IPS DF 4.7 (cell line): ENCODE measurements around the gene NOTUM.
"Not testable (repeated sequence)": the region's sequence is repeated elsewhere in the genome, so short reads cannot be mapped to it uniquely, and the experiment has no call there.

Source experiments
- DNase-seq: peaks from one replicate; pipeline ENCODE4 v3.0.0-alpha.2; 2013; ENCODE audit warnings: low spot score; ENCODE audit errors: extremely low read depth

Gene NOTUM

DNA sequence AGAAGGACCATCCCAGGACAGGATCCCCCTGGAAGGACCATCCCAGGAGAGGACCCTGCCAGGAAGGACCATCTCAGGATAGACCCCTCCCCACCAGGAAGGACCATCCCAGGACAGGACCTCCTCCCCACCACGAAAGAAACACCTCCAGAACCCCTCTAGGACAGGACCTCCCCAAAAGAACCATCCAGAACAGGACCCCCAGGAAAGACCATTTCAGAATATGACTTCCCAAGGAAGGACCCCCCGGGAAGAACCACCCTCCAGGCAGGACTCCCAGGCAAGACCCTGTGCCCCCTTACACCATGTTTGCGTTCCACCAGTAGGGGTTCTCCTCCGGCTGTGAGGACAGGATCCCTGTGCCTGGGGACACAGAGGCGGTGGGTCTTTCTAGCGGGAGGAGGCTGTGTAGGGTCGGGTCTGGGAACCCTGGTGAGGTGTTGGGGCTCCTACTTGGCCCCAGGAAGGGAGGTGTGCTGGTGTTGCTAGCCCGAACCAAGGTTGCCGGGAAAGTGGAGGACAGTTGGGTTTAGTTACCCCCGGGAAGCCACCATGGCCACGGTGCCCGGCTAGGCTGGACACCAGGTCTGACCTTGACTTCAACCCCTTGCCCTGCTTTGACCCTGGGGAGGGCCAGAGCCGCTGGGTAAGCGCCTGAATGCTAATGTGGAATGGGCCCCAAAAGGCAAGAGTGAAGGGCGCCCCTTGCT lies 2.2 kb downstream of the NOTUM start:
- DNase-seq = no peak

DNA sequence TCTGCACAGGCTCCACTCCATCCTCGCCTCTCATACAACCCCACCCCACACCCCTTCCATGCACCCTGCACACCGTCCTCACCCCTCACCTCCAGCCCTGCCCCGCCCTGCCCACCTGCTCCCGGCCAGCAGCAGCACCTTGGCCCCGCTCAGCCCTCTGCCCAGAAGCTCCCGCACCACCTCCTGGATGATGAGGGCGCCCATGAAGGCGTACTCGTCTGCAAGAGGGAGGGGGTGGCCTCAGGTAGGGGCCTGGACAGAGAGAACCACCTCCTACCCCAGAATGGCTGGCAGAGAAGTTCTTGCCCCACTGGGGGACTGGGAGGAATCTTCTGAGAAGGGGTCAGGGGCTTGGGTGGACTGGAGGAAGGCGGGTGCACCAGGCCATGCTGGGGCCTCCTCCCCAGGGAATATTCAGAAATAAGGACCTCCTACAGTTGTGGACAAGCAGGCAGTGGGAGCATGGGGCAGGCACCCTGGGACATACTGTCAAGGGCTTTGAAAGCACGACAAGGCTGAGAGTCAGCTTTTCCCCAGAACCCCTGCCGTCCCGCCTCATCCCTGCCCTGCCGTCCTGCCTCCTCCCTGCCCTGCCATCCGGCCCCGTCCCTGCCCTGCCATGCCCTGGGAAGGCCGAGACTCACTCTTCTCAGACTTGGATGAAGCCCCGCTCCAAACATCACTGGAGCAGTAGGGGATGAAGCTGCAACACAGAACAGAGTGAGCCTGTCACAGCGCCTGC lies 3.1 kb downstream of the NOTUM start:
- DNase-seq = no peak

DNA sequence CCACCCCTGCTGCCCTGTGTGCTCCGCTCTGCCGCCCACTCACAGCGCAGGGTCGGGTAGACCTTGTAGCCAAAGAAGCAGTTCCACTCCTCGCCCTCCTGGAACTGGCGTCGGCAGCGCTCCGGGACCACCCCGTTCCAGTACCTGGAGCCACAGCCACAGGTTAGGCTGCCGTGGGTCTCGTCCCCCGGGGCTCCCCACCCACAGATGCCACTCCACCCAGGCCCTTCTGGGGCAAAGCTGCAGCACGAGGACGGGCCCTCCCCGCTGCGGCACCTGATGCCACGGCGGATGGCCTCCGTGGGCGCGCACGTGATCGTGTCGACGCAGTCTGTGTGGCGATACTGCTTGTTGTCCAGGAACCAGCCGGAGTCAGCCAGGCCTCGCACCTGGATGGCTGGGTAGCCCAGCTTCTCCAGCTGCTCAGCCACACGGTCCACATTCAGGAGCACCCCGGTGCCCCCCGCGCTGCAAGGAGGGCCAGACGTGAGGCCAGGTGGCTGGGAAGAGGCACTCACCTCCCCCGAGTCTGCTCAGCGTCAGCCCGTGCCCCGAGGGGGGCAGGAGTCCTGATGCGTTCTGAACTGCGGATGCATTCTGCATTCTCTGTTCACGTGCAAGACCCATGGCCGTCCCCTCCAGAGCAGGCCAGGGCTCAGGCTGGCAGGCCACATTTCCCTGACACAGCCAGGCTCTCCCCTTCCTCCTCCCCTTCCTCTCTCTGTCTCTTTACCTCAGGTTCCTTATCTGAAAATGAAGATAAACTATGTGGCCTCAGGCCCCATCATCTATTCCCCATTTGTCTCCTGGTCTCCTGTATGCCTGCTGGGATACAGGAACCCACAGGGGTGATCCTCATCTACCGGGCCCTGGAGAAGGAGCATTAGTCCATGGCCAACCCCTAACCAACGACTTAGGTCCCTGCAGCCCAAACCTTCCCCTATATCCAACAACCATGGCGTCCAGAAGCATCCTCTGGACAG lies 4.1 kb downstream of the NOTUM start:
- DNase-seq = no peak

DNA sequence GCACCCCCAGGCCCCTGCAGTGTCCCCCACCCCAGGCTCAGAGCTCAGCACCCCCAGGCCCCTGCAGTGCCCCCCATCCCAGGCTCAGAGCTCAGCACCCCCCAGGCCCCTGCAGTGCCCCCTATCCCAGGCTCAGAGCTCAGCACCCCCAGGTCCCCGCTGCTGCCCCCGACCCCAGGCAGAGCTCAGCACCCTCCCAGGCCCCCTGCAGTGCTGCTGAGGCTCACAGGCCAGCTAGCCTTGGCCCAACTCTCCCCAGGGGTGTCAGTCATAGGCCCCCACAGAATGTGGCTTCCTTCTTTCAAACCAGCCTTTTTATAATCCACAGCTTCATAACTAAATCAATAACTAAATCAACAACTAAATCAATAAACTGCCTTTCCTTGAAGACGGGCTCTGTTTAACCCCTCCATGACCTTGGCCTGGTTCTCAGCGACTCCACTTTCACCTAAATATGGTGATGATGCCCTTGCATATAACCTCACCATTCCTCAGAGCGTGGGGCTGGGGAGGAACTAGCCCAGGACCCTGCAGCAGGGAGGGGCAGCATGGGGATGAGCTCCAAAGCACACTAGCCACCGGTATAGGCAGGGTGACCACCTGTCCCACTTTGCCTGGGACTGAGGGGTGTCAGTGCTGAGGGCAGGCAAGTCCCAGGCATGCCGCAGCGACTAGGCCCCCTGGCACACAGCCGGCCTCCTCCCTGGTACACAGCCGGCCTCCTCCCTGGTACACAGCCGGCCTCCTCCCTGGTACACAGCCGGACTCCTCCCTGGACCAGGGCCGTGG lies 5.0 kb downstream of the NOTUM start:
- DNase-seq = no peak

DNA sequence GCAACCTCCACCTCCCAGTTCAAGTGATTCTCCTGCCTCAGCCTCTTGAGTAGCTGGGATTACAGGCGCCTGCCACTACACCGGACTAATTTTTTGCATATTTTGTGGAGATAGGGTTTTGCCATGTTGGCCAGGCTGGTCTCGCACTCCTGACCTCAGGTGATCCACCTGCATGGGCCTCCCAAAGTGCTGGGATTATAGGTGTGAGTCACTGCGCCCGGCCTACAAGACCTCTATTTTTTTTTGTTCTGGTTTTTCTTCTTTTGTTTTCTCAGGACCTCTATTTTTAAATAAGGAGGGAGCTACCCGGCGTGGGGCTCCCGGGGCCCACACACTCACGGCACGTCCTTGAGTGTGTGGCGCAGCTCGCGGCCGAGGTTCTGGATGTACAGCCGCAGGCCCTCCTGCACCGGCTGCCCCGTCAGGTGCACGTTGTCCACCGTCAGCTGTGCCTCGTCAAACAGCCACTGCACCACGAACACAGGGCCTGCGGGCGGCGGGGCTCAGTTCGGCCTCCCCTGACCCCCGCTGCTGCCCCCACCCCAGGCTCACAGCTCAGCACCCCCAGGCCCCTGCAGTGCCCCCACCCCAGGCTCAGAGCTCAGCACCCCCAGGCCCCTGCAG lies 5.8 kb downstream of the NOTUM start:
- DNase-seq = no peak

DNA sequence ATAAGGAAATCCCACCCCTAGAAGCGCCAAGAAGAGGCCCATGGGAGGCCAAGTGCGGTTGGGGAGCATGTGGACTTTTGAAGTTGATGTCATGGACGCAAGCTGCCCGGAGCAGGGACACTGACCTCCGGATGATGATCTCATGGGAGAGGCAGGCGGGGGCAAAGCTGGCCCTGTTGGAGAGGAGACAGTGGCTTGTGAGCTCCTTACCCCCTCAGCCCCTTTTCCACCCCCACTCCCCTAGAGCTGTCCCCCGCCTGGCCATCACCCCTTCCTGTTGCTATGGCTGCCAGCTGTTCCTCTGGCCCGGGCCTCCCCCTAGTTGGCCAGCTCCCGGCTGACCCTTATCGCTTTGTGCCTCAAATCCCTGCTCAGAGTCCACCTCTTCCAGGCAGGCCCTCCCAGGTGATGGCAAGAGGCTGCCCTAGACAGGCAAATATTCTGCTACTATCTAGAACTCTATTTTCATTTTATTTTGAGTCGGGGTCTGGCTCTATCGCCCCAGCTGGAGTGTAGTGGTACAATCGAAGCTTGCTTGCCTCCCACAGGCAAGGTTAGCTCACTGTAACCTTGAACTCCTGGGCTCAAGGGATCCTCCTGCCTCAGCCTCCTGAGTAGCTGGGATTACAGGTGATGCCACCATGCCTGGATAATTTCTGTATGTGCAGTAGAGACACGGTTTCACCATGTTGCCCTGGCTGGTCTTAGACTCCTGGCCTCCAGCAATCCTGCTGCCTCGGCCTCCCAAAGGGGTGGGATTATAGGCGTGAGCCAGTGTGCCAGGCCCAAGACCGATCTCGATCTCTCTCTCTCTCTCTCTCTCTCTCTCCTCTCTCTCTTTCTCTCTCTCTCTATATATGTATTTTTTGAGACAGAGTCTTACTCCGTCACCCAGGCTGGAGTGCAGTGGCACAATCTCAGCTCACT lies 6.6 kb downstream of the NOTUM start:
- DNase-seq = no peak

DNA sequence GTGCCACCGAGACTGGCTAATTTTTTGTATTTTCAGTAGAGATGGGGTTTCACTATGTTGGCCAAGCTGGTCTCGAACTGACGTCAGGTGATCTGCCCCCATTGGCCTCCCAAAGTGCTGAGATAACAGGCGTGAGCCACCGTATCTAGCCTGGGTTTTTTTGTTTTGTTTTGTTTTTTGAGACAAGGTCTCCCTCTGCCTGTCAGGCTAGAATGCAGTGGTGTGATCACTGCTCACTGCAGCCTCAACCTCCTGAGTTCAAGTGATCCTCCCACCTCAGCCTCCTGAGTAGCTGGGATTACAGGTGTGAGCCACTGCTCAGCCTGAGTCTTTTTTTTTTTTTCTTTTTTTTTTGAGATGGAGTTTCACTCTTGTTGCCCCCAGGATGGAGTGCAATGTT lies 7.5 kb downstream of the NOTUM start:
- not testable (repeated sequence) for DNase-seq

DNA sequence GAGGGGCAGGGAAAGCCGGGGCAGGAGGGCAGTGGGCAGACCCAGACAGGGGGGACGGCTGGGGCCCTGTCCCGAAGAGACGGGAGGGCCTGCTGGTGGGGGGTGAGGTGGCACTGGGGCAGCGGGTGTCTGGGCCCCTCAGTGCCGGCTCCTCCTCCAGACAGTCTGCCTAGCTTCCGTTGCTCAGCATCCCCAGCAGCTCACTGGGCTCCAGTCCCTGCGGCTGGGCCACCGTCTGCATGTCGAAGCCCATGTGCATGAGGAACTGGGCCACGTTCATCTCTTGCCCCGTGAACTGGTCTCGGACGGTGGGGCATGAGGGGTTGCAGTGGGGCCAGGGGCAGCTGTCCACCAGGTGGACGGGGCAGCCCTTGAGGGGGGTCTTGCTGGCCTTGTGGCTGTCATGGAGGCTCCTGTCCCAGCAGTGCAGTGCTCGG lies 8.2 kb downstream of the NOTUM start:
- DNase-seq = no peak

DNA sequence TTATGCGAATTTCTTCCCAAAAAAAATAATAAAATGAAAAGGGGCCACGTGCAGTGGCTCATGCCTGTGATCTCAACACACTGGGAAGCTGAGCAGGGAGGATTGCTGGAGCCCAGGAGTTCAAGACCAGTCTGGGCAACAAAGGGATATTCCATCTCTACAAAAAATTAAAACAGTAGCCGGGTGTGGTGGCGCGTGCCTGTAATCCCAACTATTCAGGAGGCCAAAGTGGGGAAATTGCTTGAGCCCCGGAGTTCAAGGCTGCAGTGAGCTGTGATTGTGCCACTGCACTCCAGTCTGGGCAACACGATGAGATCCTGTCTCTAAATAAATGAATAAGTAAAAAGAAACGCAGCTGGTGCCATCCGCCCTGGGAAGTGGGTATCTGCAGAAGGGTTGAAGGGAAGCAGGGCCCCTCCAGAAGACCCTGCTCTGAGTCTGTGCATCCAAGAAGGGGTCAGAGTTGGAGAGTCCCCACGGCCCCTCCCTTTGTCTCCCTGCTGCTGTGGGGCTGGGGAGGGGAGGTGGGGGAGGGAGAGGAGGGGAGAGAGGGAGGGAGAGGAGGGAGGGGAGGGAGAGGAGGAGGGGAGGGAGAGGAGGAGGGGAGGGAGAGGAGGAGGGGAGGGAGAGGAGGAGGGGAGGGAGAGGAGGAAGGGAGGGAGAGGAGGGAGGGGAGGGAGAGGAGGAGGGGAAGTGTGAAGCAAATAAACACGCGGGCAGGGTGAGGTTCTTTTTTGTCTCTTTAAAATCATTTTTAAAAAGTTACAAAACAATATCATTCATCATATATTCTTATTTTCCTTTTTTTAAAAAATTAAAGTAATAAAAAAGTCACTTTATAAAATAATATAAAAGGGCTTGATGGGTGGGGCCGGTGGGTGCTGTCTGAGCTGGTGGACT lies 9.0 kb downstream of the NOTUM start:
- no peak for DNase-seq

DNA sequence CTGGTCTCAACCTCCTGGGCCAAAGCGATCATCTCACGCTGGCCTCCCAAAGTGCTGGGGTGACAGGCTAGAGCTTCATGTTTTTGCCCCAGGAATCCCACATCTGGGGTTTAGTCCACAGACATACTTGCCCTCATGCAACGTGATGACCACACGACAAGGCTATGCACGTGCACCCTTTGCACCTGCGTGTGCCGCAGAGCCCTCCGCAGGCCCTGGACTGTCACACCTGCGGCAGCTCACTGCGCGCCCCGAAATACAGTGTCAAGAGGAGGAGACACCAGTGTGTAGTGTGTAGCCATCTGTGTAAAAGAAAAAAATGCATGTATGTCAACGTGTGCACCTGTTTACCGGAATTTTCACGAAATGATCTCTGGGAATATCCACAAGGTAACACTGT lies 10.5 kb downstream of the NOTUM start:
- no peak for DNase-seq

DNA sequence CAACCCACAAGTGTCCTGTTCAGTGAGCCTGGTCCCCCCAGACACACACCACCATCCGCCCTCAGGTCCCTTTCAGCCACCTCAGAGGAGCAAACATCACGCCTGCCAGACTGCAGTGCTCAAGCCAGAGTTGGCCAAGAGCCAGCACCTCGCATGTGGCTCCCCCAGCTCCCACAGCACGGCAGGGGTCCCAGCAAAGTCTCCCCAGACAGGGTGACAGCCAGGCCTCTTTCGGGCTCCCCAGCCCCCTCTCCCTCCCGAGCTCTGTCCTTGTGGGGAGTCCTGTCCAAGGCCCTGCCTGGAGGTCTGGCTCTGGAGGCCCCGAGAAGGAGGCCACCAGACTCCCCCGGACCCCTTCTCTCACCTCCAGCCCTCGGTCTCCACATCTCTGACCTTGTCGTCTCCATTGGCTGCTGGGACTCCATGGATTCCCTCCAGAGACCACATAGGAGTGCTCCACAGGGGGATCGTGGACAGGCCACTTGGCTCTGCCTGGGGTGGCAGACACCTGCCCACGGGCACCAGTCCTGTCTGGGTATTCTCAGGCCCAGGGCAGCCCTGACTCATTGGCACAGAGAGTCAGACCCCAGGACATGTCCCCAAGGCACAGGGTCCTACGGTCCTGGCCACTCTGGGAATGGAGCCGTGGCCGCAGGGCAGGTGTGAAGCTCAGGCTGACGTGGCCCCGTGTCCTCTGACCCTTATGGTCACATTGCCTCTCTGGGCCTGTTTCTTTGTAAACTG lies 12.2 kb downstream of the NOTUM start:
- DNase-seq = no peak

DNA sequence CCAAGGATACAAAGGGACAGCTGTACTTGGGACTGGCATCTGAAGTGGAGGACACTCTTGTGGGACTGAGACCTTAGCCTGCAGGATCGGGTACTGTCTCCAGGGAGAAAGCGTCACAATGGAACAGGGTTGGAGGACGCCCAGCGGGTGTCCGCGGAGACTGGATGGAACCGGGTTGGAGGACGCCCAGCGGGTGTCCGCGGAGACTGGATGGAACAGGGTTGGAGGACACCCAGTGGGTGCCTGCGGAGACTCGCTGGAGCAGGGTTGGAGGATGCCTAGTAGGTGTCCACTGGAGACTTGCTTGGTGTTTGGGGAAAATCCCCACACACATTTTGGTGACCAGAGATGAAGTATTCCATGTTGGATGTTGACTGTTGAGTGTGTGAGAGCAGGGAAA lies 13.8 kb downstream of the NOTUM start, which contains the start of gene MYADML2:
MYADML2 (minus strand) TSS at position 45 of the 400 bp plus-strand sequence. CDS start 5,492 bp downstream, outside the sequence.
- DNase-seq = no peak

DNA sequence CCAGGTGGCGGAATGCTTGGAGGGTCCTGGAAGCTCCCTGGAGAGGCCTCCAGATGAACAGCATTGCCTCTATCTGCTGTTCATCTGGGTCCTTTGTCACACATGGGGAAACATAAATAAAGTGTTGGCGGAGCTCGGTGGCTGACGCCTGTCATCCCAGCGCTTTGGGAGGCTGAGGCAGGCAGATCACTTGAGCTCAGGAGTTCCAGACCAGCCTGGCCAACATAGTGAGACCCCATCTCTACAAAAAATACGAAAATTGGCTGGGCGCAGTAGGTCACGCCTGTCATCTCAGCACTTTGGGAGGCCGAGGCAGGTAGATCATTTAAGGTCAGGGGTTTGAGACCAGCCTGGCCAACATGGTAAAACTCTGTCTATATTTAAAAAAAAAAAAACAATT lies 16.1 kb downstream of the NOTUM start:
- no peak for DNase-seq

DNA sequence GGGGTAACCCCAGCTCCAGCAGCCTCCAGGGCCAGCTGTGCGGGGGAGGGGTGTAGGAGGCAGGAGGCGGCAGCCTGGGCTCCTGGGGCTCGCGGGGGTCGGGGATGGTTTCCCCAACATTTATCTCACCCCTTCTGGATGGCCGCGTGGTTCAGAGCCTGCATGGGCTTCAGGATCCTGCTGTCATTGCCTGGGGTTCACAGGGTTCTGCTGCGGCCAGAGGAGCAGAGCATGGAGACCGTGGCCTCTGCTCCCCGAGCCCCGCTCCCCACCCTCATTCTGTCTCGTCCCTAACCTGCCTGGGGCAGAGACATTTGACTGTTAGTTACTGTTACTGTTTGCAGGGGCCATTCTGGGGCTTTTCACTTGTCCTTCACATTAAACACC lies 18.8 kb downstream of the NOTUM start:
- DNase-seq = no peak

DNA sequence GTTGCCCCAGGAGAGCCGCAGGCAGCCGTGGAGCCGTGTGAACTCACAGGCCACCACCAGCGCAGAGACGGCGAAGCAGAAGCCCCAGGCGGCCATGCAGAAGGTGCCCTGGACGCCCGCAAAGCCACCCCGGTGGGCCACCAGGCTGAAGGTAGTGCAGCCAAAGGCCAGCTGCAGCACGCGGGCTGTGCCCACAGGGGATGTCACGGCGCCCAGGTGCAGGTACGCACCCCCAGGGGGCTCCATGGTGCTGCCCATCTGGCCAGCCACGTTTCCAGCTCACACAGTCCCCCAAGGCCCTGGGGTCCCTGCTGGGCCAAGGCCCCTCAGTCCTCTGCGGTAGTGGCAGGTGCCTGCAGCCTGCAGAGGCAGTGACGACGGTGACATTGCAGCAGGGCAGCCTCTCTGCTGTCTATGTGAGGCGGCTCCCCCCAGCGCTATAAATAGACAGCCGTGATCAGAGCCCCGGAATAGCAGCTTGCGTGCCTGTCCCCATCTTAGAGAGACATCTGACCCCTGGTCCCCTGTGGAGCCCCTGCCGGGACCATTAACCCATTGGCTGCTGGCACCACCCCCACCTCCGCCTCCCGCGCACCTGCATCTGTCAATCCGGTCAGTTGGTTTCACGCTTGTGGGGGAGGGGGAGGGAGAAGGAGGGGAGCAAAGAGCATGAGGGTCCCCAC lies 19.4 kb downstream of the NOTUM start:
- no peak for DNase-seq

DNA sequence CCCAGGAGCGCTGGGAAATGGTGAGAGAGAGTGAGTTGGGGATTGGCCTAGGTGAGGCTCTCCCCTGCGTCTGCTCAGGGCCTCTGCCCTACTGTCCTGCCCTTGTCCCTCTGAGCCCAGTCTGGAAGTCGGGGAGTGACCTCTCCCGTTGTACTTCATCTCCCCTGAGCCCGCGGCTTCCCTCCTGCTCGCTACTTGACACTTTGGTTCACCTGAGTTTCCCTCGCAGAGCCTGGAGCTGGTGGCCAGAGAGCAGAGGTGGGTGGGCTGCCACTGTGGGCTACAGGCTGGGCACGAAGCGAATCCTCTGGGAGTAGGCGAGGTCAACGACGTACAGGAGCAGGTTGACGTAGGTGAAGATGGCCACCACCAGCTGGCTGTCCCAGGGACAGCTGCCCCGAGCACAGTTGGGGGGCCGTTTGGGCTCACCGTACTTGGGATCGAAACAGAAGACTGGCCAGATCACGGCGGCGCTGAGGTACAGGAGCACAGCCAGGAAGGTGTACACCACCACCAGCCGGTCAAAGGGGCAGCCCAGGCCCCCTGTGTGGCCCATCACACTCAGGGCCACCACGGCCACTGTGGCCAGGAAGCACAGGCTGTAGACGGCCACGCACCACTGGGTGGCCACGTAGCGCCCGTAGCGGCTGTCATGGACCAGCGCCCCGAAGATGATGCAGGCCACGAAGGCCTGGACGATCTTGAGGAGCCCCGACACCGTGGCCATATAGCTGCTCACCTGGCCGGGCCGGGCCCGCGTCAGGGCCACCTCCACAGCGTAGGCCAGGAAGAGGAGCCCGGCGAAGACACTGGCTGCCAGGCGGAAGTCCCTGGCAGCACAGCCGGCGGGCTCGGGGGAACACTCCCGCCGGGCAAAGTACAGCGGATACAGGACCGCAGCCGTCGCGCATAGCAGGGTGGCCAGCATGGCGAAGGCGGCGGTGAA lies 20.2 kb downstream of the NOTUM start:
- DNase-seq = no peak
